Mammary epithelial cell (primary cell): Measurements from ENCODE around the gene P4HA3.

Experiments used
- CTCF ChIP-seq, 2 donors: IDR thresholded peaks in 1 of 2; conservative IDR thresholded peaks in 1 of 2; 2 replicates each; pipeline ENCODE4 v1.5.1; 2011 to 2012; ENCODE audit warnings: inconsistent platforms in 2 of 2, low read length in 2 of 2, mild to moderate bottlenecking in 2 of 2, control low read depth in 1 of 2, low read depth in 1 of 2; ENCODE audit not compliant: insufficient read depth in 1 of 2; ENCODE audit errors: extremely low read depth in 1 of 2
- EZH2 ChIP-seq: IDR thresholded peaks from 2 replicates; pipeline ENCODE4 v1.6.1; 2012; ENCODE audit warnings: low read length, inconsistent platforms, borderline replicate concordance

- TF ChIP-seq CTCF (conservative IDR thresholded peaks at IDR 0.05 in 1 of 2, IDR thresholded peaks at IDR 0.05 in 1 of 2; ENCODE audit: extremely low read depth in 1 of 2, insufficient read depth in 1 of 2, low read depth in 1 of 2, low read length in 2 of 2), result no peak
- TF ChIP-seq EZH2, result no peak
Measured at GRCh38 chr11:74316772-74317505, 5.5 kb upstream of the P4HA3 start.
